GM19372 (cell line): ENCODE results near the gene ZNF134.

Experiments
- ATAC-seq: cut with Tn5 transposase; IDR thresholded peaks from one replicate; pipeline ENCODE4 v1.9.1; 2021; ENCODE audit warnings: mild to moderate bottlenecking, low read depth, moderate library complexity; ENCODE audit not compliant: unreplicated experiment

ZNF134 gene

DNA sequence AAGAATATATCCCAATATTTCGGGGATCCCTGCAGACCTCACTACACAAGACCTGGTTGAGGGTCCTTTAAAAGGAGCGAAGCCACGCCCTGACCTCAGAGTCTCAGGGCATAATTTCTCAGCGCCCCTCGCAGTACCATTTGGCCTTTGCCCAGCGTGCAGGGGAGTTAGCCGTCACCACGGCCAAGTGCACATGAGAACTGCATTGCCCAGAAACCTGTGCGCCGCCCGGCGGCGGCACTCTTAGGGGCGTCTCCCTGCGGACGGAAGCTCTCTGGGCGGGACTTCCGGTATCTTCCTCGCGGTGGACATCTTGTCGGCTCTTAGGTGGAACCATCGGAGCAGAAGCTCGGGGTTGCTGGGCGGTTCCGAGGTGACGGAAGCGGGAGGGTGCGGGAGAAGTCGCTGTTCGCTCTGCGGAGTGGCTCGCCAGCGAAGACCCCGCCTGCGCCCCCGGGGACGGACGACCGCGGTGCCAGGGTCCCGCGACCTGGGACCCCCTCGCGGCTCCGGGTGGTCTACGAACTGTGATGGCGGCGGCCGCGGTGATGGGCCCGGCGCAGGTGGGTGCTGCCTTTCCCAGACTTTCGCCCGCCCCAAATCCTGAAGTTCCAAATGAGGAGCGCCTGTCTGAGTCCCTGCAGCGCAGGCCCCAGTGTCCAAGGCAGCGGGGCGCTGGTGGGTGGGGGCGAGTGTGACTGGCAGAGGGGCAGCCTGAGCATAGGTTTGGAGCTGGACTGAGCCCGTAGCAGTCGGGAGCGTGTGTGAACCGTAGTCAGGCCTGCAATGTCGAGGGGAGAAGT is at the start of gene ZNF134:
Gene ZNF134 (plus strand): TSS at position 302 of the 803 bp plus-strand sequence. CDS start 5,227 bp downstream, outside the sequence.
- peak; percentile 97 for ATAC-seq

DNA sequence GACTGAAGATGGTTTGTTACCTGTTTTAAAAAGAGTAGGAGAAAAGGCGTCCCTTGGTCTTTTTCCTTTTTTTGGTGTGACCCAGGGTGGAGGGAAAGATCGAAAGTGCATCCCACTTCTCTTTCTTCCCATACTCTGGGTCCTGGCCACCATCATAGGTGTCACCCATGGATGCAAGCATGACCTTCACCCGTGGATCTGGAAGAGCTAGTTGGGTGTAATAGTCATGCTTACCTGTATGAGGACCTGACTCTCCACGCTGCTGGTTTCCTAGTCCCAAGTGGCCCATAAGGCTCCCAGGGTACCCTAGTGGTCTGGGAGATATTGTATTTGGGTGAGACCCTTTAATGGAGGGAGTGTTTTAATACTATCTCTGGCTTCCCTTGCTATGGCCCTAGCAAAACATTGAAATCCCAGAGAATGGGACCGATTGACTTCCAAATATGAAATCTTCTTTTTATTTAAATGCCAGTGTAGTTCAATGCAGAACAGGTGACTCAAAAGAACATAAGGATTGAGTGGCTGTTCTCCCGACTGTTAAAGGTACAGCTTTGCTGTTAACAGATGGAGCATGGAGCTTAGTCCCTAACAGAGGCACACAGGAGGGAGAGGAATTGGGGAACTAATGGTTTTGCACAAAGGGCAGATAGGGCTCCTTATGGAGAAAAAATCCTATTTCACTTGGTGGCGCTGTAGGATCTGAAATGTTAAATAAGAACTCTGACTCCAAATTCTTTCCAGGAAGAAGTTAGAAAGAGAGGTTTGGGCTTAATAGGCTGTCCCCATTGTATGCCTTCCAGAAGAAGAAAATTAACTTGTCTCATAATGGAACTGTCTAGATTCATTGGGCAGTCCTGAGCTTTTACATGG is 47.4 kb upstream of the ZNF134 start:
- ATAC-seq: no peak

DNA sequence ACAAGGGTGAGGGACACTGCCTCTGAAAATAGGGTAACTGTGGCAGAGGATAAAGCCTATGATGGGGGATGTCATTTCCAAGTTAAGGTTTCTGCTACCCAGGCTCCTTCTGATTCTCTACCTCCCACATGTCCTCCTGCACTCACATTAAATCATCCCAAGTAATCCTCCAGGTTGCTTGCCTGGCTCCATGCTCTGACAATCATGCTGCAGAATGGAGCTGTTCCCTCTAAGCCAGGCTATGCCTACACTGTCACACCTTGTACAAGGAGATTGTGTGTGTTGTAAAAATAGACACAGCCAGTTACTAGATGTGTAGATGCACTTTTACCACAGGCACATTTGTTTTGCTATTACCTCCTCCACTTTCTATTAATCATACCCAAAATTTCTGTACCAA is 43.3 kb upstream of the ZNF134 start:
- ATAC-seq: no peak

DNA sequence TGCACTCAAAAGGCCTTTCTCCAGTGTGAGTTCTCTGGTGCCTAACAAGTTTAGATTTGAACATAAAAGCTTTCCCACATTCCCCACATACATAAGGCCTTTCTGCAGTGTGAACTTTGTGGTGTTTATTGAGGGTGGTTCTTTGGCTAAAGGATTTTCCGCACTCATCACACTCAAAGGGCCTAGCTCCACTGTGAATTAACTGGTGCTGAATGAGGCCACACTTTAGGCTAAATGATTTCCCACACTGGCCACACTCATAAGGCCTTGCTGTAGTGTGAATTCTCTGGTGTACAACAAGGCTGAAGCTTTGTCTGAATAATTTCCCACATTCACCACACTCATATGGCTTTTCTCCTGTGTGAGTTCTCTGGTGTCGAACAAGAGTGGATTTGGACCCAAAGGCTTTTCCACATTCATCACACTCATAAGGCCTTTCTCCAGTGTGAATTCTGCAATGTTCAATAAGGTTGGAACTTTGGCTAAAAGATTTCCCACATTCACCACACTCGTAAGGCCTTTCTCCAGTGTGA is 41.6 kb upstream of the ZNF134 start:
- ATAC-seq: no peak

DNA sequence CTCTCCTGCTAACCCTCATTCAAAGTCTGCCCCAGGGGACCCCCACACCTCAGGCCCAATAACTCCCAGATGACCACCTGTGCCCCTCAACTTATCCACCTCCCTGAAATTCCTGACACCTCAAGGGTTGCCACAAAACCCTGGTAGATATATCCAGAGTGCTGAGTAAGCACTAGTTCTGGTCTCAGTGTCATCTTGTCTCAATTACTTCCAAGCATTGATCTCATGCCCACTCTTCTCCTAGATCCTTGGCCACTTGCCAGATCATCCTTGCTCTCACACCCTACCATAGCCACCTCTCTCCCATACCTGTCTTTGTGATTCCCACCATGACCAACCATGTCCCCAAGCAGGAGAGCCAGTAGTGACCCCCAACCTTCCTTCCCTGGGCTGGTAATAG is 37.4 kb upstream of the ZNF134 start:
- no peak for ATAC-seq

DNA sequence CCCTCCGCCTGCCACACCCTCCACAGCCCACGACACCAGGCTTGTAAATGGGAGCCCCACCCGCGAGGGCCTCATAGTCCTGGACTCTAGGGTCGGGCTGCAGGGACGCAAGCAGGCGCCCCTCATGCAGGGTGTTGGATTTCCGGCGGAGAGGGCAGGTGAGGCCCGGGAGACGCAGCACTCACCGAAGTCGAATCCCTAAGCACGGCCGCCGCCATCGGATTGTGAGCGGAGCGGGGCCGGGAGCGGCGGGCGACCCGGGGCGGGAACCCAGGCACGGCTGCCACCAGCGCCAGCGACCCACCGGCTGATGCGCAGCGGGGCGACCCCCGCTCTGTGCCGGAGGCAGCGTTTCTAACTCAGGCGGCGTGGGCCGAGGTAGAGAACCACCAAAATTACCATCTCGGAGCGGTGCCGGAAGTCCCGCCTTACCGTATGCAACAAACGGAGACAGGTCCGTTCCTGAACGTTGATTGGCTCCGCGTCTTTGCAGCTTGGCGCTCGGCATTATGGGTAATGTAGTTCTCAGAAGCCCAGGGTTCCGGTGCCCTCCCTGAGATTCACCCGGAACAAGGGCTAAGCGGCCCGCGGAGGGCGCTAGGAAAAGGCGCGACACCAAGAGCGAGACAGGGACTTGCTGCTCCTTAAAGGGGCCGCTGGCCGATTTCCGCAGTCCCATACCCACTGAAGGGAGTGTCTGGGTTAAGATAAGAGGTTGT is 35.4 kb upstream of the ZNF134 start, which contains the start of gene ZNF416:
Gene ZNF416 (minus strand): TSS at position 425 of the 719 bp plus-strand sequence. CDS start 207 bp downstream, at position 218.
- peak; percentile 94 for ATAC-seq

DNA sequence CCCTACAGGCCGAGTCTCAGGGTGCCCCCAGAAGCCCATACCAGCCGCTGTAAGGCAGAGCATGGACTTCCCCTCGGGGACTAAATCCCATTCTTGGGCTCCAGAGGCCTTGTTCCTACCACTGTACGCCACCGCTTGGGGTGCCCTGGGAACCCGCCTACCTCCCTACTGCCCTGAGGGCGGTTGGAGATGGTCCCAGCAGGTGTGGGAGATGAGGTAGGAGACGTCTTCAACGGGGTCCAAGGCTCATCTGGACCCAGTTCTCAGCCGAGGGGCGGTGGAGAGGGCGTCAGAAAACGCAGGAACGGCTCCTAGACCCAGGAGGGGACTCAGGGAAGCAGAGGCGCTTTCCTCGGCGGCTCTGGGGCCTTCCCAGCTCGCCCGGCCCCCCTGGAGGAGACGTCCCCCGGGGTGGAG is 30.9 kb upstream of the ZNF134 start:
- ATAC-seq: no peak

DNA sequence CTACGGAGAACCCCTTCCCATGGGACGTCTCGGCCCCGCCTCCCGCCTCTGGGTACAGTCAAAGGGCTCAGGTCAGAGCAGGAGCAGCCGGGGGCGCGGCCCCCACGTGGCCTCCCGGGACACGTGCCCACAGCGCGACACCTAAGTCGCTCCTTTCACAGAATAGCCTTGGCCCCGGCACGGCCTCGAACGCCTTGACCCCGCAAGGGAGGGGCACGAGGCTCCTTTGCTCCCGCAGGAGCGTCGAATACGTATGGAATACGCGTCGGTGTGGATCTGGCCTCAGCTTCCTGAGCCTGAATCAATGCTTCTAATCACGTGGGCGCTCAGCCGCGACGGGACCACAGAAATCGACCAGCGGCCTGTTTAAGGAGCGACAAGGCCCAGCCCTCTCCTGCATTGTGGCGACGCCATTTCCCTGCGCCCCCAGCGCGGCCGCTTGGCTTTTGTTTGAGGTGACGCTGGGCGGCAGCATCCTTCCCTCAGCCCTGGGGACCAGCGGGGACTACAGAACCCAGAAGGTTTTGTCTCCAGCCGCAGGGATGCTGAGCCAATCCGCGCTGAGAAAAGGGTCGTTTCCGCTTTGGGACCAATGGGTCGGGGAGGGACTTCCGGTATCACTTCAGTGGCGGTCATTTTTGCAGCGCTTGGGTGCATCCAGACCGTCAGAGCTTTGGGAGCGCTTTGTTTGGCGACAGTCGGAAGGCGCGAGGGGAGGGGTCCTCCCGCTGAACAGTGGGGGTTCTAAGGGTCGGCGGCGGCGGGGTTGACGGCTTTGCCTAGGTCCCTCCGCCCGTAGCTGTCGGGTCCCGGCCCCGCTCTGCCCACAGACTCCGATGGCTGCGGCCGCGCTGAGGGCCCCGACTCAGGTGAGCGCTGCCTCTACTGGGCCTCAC is 30.3 kb upstream of the ZNF134 start, which contains the start of gene ZIK1:
Gene ZIK1 (plus strand): TSS at position 625 of the 896 bp plus-strand sequence. CDS start 212 bp downstream, at position 837.
- peak; percentile 80 for ATAC-seq

DNA sequence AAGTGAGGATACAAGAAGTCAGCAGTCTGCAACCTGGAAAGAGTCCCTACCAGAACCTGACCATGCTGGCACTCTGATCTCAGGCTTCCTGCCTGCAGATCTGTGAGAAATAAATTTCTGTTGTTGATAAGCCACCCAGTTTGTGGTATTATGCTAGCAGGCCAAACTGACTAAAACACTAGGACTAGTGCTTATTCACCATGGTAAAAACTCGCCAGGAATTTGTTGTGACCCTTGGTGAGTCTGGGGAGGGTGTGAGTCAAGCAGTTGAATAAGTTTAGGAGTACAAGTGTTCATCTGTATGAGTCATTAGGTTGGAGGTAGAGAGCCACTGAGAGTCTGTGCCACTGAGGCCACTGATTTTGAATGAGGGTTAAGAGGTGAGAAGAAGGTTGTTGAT is 26.5 kb upstream of the ZNF134 start:
- ATAC-seq: no peak

DNA sequence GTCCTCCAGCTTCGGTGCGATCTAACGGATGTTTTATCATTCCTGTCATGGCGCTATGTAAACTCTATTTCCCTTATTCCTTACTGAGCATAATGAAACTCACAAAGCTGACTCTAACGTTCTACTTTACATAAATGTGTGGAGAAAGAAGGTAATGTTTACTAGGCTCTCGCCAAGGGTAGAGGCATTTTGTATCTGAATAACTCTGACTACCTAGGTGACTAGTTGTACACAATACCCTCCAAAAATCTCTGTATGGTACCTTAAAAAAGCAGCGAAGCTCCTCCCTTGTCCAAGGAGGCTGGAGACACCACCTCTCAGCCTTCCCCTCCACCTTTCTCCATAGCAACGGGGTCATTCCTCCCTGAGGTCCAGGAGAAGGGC is 14.7 kb upstream of the ZNF134 start:
- ATAC-seq: no peak

DNA sequence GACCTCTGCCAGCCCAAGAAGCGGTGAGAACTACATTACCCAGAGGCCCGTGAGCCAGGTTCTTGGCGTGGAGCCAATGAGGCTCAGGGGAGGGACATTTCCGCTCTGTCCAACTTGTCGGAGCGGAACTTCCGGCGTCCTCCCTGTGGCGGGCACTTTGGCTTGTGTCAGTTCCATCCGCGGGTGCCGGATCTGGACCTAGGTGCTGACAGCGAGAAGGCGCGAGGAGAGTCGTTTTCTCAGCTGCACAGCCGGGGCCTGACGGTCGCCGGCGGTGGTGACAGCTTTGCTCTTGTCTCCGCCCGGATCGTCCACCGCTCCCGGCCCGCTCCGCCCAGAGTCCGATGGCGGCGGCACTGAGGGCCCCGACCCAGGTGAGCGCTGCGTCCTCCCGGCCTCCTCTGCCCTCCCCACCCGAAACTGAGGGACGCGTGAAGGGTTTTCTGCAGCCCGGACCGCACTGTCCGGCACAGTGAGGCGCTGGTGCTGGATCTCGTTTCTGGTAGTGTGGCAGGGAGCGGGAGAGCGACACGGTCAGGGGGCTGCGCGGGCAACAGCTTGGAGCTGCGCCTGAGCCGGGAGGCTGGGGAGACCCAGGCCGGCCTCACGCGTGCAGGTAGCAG is 14.2 kb upstream of the ZNF134 start, which contains the start of gene ZNF530:
Gene ZNF530 (plus strand): TSS at position 125 of the 623 bp plus-strand sequence. CDS start 4,461 bp downstream, outside the sequence.
- ATAC-seq: peak; percentile 97

DNA sequence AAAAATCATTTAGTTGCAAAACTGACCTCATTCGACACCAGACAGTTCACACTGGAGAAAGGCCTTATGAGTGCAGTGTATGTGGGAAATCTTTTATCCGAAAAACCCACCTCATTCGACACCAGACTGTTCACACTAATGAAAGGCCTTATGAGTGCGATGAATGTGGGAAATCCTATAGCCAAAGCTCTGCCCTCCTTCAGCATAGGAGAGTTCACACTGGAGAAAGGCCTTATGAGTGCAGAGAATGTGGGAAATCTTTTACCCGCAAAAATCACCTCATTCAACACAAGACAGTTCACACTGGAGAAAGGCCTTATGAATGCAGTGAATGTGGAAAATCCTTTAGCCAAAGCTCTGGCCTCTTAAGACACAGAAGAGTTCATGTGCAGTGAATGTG is 7.1 kb upstream of the ZNF134 start:
- ATAC-seq: no peak

DNA sequence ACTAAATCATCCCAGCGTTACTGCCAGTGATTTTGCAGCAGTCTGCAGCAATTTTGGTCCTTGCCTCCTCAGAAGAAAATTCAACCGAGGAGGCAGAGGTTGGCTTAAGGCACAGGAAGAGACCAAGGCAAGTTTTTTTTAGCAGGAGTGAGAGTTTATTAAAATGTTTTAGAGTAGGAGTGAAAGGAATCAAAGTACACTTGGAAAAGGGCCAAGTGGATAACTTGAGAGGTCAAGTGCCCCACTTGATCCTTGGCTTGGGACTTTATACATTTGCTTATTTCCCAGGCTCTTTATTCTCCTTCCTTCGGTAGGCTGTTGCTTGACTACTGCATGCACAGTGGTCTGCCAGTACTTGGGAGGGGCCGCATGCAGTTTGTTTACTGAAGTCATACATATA is 2.9 kb upstream of the ZNF134 start:
- no peak for ATAC-seq

DNA sequence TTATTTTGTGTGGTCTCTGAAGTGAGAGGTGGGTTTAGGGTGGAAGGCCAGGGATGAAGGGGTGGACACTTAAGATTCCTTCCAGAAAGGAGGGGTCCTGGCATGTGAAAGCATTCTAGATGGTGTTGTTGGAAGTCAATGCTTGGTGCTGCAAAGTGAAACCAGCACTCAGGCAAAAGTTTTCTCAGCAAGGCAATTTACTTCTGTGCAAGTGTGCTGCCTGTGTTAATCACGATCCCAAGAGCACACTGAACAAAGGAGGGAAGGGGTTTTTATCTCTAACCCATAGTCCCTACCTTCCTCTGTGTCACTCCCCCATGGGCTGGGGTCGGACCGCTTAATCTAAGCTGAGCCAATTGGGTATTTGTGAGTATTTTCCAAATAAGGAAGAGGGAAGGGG is 1.3 kb downstream of the ZNF134 start:
- no peak for ATAC-seq

DNA sequence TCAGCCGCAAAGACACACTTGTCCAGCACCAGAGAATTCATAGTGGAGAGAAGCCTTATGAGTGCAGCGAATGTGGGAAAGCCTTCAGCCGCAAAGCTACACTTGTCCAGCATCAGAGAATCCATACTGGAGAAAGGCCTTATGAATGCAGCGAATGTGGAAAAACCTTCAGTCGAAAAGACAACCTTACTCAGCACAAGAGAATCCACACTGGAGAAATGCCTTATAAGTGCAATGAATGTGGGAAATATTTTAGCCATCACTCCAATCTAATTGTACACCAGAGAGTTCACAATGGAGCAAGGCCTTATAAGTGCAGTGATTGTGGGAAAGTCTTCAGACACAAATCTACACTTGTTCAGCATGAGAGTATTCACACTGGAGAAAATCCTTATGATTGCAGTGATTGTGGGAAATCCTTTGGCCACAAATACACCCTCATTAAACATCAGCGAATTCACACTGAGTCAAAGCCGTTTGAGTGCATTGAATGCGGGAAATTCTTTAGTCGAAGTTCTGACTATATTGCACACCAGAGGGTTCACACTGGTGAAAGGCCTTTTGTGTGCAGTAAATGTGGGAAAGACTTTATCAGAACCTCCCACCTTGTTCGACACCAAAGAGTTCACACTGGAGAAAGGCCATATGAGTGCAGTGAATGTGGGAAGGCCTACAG is 6.8 kb downstream of the ZNF134 start:
- no peak for ATAC-seq

DNA sequence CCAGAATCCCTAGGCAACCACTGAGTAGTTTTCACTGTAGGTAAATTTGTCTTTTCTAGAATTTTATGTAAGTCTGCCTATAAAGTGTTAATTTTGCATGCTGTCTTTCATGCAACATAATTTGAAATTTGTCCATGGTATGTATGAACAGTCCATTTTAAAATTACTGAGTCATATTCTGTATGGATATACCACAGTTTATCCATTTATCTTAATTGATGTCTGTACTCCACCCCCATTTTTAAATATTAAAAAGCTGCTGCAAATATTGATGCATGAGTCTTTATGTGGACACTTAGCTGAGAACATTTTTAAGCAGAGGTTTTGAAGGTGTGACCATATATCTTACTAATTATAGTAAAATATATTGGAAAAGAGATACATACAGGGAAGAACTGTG is 9.0 kb downstream of the ZNF134 start:
- no peak for ATAC-seq

DNA sequence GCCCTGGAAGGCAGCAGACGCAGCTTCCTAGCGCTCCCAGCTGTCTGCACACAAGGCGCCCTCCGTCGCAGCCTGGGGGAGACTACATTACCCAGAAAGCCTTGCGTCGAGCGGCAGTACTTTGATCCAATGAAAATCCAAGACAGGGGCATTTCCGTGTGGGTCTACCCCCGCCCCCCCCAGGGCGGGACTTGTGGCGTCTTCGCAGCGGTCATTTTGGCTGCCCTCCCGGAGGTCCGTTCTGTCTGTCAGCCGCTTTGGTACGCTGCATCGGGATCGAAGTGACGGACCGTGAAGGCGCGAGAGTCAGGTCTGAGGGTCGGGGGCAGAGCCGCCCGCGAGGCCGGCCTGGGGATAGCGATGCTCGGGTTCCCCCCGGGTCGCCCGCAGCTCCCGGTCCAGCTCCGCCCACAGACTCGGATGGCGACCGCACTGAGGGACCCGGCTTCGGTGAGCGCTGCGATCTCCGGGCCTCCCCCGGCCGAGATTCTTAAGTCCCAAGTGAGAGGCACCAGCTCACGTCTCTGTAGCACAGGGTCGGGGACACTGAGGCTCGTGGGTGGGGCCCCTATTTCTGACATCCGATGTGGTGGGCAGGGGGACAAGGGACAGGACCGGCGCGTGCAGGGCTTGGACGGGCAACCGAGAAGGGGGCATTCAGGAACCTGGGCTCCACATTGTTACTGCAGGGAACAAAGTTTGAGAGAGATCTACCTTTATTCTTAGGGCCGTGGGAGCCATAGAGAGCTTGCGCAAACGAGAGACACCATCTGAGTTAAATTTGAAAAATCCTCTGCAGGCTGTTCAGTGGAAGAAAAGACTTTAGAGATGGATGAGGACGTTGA is 19.2 kb downstream of the ZNF134 start, which contains the start of gene ZNF211:
Gene ZNF211 (plus strand): TSS at position 182 of the 845 bp plus-strand sequence. CDS start 179 bp downstream, at position 361.
- ATAC-seq: peak; percentile 84
